GM18526 (cell line): ENCODE data around the gene PNPLA5.

Experiments used
- POLR2A ChIP-seq: IDR thresholded peaks from 3 replicates; pipeline ENCODE4 v1.6.1; 2011; ENCODE audit not compliant: insufficient read length; ENCODE audit errors: extremely low read depth

The PNPLA5 gene

DNA sequence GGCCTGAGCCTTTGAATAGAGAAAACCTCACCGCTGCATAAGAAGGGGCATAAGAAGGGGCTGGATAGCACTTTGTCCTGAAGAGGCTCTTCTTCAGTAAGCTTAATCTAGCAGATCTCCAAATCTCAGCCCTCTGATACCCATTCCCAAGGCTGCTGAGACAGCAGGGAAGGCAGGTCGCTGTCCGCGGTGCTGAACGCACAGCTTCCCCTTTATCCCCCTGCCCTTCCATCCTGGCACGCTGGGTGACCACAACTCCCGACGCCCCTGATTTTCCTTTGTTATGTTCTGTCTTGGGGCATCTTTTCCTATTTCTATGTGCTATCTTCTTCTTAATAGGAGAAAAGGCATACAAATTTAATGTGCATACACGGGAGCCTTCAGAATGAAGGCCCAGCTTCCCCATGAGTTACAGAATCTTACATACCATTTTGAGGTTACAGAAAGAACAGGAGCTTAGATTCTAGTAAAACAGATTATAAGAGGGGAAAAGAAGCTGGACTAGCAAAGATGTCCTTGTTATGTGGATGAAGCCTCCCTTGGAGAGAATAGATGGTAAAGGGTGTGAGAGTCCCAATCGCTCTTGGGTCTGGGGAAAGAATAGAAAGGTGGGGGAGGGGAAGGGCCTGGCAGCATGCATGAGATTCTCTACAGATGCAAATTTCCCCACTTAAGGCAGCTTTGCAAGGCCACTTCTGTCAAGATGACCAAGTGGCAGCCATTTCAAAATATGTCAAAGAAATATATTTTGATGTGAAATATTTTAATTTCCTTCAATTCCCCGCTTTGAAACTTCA lies 23.8 kb downstream of the PNPLA5 start:
- TF ChIP-seq POLR2A, result no peak

DNA sequence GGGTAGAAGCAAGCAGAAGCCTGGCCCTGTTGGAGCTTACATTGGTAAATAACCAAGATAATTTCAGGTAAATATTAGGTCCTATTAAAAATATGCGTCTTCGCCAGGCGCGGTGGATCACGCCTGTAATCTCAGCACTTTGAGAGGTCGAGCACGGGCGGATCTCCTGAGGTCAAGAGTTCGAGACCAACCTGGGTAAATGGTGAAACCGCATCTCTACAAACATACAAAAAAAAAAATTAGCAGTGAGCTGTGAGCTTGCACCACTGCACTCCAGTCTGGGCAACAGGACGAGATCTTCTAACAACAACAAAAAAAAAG lies 29.0 kb downstream of the PNPLA5 start:
- TF ChIP-seq POLR2A, result no peak

DNA sequence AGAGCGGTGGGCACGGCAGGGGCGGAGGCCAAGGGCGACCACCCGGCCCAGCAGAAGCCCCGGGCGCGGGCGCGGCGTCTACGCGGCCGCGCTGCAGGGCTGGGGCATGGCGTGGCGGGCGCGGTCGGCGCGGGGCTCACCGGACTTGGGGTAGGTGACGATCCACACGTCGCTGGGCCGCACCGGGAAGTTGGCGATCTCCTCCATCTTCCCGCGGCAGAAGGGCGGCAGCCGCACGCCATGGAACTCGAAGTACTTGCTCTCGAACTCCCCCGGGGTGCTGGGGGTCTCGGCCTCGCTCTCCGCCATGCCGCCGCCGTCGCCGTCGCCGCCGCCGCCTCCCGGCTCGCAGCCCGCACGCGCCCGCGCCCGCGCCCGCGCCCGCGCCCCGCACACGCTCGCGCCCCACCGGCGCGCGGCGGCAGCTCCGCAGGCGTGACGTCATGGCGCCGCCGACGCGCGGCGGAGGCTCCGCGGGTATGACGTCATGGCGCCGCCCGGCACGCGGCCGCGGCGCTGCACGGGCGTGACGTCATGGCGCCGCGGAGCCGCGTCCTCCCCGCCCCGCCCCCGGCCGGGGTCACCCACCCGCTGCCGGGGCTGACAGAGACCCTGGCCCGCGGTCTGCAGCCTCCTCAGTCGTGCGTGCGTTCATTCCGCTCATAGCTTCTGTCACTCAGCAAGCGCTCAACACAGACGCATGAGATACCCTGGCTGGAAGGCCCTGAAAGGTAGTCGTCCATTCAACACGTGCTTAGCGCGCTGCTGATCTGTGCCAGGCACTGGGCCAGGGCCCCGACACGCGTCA lies 29.5 kb downstream of the PNPLA5 start, which contains the start of gene SULT4A1:
Gene SULT4A1, minus strand, starts transcription at position 440 of the 808 bp plus-strand sequence. Its CDS starts 131 bp downstream, at position 309.
- TF ChIP-seq POLR2A, result no peak

DNA sequence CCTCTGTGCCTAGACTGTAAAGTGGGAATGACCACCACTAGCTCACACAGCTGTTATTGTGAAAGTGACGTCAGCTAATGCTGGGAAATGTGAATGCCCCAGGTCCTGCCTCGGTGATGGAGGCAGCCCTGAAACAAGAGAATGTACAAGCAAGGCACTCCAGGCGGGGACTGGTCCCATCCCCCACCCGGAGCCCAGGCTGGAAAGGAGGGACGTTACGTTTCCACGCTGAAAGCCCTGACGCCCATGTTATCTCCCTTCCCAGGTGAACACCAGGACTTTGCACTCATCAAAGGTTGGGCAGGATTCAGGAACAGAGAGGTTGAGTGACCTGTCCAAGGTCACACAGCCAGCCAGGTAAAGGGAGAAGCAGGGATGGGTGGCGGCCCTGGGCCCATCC lies 30.3 kb downstream of the PNPLA5 start:
- TF ChIP-seq POLR2A, result no peak

DNA sequence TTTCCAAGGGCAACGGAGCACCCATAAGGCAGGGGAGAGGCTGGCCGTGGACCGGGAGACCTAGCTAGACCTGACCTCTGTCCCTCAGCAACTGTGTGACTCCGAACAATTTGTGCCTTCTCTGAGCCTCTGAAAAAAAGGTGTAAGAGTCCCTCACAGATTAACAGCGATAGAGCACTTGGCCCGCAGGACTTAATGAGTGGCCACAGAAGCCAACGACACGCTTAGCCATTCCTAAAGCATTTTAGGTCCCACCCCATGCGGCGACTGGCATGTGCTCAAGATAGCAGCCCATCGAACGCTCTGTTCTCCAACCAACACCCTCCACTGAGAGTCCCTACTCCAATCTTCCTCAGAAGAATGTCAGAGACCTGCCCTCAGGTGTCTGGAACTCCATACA lies 31.0 kb downstream of the PNPLA5 start:
- no peak for TF ChIP-seq POLR2A

DNA sequence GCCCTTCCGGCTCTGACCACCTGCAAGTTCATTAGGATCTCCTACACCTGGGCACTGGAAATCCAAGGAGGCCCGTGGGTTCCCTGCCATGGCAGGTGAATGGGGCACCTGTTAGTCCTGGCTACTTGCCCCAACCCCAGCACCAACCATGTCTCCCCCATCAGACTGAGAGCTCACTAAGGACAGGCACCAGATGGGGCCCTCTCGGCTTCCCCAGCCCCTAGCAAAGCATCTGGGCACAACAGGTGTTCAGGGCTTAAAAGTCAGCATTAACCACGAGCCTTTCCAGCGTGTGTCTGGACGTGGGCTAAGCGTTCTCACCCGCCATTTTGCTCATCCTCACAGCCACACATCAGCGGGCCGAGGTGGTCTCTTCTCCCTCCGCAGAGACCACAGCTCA lies 31.7 kb downstream of the PNPLA5 start:
- TF ChIP-seq POLR2A, result no peak

DNA sequence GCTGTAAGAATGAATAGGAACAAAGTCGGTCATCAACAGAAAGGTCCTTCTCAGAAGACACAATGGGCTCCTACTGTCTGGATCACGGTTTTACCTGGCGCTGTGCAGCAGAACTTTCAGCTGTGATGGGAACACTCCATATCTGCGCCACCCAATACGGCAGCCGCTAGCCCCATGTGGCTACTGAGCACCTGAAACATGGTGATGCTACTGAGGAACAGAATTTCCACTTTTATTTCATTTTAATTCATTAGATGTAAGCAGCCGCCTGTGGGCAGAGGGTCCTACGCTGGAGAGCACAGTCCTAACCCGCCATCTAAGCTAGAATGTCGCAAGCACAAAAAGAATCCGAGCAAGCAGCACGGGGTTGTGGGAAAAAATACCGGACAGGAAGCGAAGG lies 32.2 kb downstream of the PNPLA5 start:
- no peak for TF ChIP-seq POLR2A

DNA sequence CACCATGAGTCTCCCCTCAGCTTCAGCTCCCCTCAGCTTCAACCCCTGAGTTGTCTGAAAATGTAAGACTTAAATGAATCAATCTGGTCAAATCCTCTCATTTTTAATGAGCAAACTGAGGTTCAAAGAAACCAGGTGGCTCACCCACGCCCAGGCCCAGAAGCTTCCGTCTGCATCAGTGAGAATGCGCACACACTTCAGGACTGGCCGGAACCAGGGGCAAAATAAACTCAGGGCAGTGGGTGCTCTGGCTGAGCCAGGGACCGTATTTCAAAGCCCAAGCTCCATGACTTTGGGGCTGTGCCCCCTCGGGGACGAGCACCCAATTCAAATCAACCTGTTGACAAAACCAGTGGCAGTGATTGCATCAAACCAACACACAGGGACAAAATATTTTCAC lies 32.6 kb downstream of the PNPLA5 start:
- no peak for TF ChIP-seq POLR2A

DNA sequence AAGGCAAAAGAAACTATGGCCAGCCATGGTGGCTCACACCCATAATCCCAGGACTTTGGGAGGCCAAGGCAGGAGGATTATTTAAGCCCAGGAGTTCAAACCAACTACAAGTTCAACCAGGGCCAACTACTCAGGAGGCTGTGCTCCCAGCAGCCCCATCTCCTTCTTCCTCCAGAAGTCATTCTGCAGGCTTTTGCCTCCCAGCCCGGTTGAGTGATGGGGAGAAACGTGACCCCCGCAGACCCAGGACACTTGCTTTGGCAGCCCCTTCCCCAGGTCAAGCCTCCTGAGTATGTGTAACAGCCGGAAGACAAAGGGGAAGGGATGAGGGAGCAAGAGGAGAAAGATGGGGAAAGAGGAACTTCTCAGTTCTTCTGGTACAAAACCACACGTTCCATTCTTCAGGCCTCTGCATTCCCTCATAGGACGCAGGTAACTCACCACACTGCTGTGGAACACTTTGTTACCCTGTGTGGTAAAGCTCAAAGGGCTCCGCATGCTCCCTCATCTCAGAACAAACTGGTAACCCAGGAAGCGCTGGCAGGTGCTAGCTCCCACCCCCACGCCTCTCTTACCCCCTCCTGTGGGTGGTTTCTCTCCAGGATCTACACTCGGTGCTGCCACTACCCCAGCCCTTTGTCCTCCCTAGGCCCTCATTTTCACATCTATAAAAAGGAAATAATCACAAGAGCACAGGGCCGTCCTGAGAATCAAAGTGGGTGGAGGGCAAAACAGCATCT lies 33.5 kb downstream of the PNPLA5 start:
- TF ChIP-seq POLR2A, result no peak

DNA sequence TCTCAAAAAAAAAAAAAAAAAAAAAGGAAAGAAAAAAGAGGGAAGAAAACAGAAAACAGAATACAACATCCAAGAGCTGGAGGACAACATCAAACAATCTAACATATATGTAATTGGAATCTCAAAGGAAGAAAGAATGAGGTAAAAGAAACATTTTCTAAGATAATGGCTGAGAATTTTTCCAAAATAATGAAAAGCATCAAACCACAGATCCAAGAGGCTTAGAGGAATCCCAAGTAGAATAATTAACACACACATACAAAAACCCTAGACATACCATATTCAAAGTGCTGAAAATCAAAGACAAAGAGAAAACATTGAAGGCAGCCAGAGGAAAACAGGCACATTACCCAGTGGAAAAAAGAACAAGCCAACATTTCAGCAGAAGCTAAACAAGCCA lies 34.4 kb downstream of the PNPLA5 start:
- no peak for TF ChIP-seq POLR2A

DNA sequence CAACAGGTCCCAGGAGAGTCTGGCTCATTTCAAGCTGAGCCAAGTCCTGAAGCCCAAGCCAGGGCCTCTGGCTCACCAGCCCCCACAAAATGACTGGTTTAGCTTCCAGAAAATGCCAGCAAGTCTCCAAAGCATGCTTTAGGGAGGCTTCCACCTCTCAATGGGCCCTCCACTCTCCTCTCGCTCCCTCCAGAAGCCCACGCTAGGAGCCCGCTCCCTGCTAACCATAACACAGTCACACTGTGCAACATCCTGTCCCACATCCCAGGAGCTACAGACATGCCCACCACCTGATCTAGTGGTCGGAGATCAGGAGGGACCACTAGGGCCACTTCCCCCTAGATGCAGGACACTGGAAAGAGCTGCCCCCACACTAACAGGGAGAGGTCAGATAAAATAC lies 36.4 kb downstream of the PNPLA5 start:
- TF ChIP-seq POLR2A, result no peak

DNA sequence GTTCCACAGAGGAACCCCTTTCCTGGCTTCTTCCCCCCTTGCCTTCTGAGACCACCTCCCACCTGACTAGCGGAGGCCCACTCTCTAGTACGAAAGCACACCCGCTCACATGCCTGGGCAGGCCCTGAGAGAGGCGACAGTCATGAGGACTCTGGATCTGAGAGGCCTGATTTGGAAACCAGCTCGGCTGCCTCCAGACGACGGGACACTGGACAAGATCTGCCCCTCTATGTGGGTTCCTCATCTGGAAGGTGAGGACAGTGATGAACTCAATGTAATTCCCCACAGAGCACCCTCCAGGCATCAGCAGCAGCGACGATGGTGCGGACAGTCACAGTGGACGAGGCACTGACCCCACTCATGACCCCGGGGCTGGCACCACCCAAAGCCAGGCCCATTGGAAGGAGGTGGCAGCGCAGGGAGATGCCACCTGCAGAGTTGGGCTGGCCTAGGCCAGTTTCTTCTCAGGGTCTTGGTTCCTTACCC lies 37.0 kb downstream of the PNPLA5 start:
- no peak for TF ChIP-seq POLR2A

DNA sequence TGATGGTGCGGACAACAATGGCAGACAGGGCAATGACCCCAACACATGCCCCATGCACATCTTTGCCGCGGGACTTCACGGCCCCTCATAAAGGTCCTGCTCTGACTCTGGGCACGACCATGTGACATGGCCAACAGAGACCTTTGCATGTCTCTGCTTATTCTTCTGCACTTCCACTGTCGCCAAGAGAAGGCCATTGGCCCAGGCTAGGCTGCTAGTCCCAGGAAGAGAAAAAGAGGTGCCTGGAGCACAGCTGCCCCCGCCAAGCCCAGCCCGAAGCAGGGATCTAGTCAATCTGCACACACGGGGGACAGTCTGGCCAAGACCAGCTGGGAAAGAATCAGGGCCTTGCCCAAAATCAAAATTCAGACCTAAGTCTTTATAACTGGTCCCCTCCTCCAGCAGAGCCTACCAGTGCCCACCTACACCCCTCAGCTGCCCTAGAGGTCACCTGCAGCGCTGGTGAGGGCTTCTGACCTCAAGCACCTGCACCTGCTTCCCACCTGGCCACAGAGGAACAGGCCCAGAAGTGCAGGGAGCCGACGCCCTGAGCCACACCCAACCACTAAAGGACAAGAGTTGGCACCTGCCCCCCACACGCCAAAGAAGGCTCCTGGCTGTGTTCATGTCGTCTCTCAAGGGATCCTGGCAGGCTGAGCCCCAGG lies 37.6 kb downstream of the PNPLA5 start:
- TF ChIP-seq POLR2A, result no peak

DNA sequence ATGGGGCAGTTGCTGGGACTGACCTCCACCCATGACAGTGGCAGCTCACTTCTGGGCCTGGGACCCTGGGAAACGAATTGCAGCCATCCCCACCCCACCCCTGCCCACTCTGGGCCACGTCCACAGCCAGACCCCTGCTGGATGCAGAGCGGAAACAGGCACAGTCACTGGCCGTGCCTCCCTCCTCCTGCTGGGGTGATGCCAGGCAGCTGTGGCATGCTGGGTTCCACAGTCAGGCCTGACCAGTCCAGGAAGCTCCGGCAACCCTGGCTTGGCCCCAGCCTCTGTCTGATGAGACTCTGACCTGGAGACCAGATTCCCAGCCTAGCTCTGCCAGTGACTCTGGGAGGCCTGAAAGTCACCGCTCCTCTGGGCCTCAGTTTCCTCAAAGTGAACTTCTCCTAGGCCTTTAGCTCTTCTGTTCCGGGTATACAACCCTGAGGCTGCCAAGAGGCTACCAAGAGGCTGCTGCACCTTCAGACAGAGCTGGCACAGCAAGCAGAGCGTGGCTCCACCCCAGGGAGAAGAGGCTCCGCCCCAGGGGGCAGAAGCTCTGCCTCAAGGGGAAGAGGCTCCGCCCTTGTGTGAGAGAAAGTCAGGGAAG lies 38.4 kb downstream of the PNPLA5 start:
- TF ChIP-seq POLR2A, result no peak

DNA sequence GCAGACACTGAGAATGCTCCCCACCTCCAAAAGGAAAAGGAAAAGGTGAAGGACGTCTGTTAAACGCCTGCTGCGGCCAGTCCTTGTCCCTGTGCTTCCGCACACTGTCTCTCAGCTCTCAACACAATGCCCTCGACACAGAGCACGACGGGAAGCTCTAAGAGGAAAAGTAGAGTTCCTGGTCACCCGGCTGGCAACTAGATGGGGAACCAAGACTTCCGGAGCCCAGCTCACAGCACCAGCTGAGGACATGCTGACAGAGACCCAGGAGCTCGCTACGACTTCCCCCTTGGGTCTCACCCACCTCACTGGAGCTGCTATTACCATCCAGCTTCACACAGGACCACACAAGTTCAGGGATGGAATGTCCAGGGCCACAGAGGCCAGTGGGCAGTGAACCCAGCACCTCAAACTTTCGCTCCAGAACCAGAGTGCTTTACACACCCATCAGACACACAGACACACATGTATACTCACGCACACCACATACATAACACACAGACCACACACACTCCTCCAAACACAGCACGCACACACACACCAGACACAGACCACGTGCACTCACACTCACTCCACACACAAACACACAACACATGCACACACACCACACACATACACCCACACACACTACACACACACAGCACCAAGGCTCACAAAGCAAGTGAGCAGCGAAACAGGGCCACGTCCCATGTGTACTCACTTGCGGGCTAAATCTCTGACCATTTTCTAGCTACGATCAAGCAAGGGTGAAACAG lies 39.1 kb downstream of the PNPLA5 start:
- TF ChIP-seq POLR2A, result no peak

DNA sequence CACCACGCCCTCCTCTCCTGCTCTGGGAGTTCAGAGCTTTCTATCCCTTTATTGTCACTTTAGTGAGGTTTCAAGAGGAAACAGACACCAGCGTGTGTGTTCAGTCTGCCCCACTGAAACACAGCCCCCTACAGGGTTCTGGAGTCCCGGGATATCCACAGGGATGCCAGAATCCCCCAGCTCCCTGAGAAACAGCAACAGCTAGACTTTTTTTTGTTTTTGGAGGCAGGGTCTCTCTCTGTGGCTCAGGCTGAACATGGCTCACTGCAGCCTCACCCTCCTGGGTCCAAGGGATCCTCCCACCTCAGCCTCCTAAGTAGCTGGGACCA lies 39.9 kb downstream of the PNPLA5 start:
- TF ChIP-seq POLR2A, result no peak
